ENCODE measurements around the gene LRRC42. TPM values are rescaled to one million over a fixed set of nuclear protein-coding genes. Genes with fewer than 3 reads are reported as not detected.

LRRC42 gene
- total RNA-seq, 1 donor: 41.9 TPM

GRCh38 chr1:53905509-53905908 is 40.6 kb upstream of the LRRC42 start:
- no peak for DNase-seq (ENCODE audit: low read depth)
- no peak for TF ChIP-seq CTCF (IDR thresholded peaks at IDR 0.05; ENCODE audit: insufficient read depth, low read length)
- H3K4me3 ChIP-seq (ENCODE audit: low read depth, low read length): no peak overlapping the region

- H3K4me3 ChIP-seq (ENCODE audit: low read depth, low read length): no peak overlapping the region
- no peak for TF ChIP-seq CTCF (IDR thresholded peaks at IDR 0.05; ENCODE audit: insufficient read depth, low read length)
- no peak for DNase-seq (ENCODE audit: low read depth)
These were observed 40.0 kb upstream of the LRRC42 start for GRCh38 chr1:53906121-53906520.

- H3K4me3 ChIP-seq (ENCODE audit: low read depth, low read length): no peak overlapping the region
- no peak for TF ChIP-seq CTCF (IDR thresholded peaks at IDR 0.05; ENCODE audit: insufficient read depth, low read length)
- DNase-seq (ENCODE audit: low read depth): no peak
These were observed 36.2 kb upstream of the LRRC42 start for GRCh38 chr1:53909946-53910345.

GRCh38 chr1:53911442-53911841 is 34.7 kb upstream of the LRRC42 start:
- no peak for DNase-seq (ENCODE audit: low read depth)
- no peak for TF ChIP-seq CTCF (IDR thresholded peaks at IDR 0.05; ENCODE audit: insufficient read depth, low read length)
- no peak overlapping the region for H3K4me3 ChIP-seq (ENCODE audit: low read depth, low read length)

- TF ChIP-seq CTCF (IDR thresholded peaks at IDR 0.05; ENCODE audit: insufficient read depth, low read length): no peak
- H3K4me3 ChIP-seq (ENCODE audit: low read depth, low read length): no peak overlapping the region
- DNase-seq (ENCODE audit: low read depth): no peak
These were observed 32.7 kb upstream of the LRRC42 start for GRCh38 chr1:53913352-53914033.

- no peak for TF ChIP-seq CTCF (IDR thresholded peaks at IDR 0.05; ENCODE audit: insufficient read depth, low read length)
- DNase-seq (ENCODE audit: low read depth): no peak
- H3K4me3 ChIP-seq (ENCODE audit: low read depth, low read length): no peak overlapping the region
These were observed 27.8 kb upstream of the LRRC42 start for GRCh38 chr1:53918343-53918742.

- no peak for DNase-seq (ENCODE audit: low read depth)
- no peak overlapping the region for H3K4me3 ChIP-seq (ENCODE audit: low read depth, low read length)
- TF ChIP-seq CTCF (IDR thresholded peaks at IDR 0.05; ENCODE audit: insufficient read depth, low read length): no peak
These were observed 26.5 kb upstream of the LRRC42 start for GRCh38 chr1:53919675-53920066.

Data from fibroblast of the aortic adventitia (primary cell).